Muscle of back (tissue), 13 donors: Measurements from ENCODE around the gene CRX. TPM values are rescaled to one million over a fixed set of nuclear protein-coding genes. Genes with fewer than 3 reads are reported as not detected.
"Not testable (repeated sequence)": the region's sequence is repeated elsewhere in the genome, so short reads cannot be mapped to it uniquely, and the experiment has no call there.

Experiments
- DNase-seq, 3 donors: peaks; one replicate each; pipeline versions ENCODE4 v3.0.0 to v3.0.0-alpha.2; 2013
- long read RNA-seq, 9 donors: transcript quantifications; one replicate each; lab custom pipeline, GENCODE V29; 2026
- polyA plus RNA-seq, 10 donors: library from polyadenylated mRNA; unstranded; fragments of 120-200 nt; gene quantifications; one replicate each; pipeline ENCODE4 v1.2.1, GENCODE V29; 2013; ENCODE audit not compliant: insufficient read length in 10 of 10

CRX gene
- polyA plus RNA-seq, result under 1 TPM in 1 of 10 donors, not detected in 9; 0.14 TPM
- long read RNA-seq, donor 1, result 0 reads
- long read RNA-seq, donor 2, result 0 reads
- long read RNA-seq, donor 3, partial matches to known transcripts, result 0 of 2 reads
- long read RNA-seq, donor 3, other reads (novel, unspliced or antisense), result 0 of 2 reads
- long read RNA-seq, donor 4, result 0 reads
- long read RNA-seq, donor 5, result 0 reads
- long read RNA-seq, donor 6, partial matches to known transcripts, result 0 of 1 reads
- long read RNA-seq, donor 6, other reads (novel, unspliced or antisense), result 0 of 1 reads
- long read RNA-seq, donor 7, result 0 reads
- long read RNA-seq, donor 8, result 0 reads
- long read RNA-seq, donor 9, result 0 reads

DNA sequence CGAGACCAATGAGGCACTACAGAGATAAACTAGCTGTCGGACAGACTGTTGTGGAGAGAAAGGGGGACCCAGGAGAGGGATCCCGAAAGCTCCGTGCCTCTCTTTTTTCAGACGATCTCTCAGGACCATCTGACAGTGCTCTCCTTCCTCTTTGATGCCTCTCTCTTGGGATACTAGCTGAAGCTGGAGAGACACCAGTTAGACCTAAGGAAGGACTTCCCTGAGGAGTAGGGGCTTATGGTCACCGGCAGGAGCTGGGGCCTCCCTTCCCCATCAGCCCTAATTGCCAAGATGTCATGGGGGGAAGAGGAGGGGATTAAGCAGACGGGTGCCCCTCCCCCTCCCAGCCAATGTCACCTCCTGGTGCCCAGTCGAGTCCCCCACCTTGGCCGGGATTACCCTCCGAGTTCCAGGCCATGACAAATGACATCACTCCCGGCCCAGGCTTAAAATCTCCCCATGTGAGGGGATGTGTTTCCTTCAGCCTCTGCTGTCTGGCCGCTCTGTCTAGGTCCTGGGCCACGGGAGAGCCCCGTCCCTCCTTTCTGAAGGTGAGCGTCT, at the start of gene CRX:
TSS of gene CRX (plus strand) at position 478 of the 561 bp plus-strand sequence. CDS start 12,507 bp downstream, outside the sequence.
- DNase-seq, result no peak

GRCh38 chr19:47776568-47776967, 45.2 kb upstream of the CRX start:
- no peak for DNase-seq

GRCh38 chr19:47777245-47778048, 44.3 kb upstream of the CRX start:
- not testable (repeated sequence) for DNase-seq

DNA sequence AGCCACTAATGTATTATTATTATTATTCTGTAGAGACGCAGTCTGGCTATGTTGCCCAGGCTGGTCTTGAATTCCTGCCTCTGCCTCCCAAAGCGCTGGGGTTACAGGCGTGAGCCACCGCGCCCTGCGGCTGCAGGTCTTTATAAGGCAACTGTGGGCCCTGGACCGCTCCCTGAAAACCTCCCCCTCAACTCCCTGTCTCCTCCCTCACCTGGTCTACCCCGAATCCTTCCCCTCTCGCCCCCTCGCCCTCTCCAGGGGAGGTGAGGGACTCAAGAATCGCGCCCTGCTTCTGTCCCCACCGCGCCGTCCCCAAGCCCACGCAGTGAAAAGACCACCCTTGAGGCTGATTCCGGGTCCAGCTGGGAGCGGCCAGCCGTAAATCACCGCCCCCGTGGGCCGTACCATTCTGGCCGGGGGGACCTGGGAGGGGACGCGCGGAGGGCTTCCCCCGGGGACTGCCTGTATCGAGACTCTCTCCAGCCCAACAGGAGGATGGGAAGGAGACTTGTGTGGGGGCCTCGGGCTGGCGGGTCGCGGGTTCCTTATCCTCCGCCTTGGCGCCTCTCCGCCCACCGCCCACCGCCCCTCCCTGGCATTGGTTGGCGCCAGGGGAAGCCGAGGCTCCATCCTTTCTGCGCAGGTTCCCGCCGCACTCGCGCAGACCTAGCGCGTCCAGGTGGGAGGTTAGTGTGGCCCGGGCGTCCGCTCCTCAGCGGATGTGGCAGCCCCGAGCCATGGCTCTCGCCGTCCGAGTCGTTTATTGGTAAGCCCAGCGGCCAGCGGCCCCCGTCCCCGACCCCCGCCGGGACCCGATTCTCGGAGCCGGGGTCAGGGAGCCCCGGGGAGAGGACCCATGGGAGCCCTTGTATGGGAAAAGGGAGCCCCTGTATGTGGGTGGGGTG, 43.4 kb upstream of the CRX start, which contains the start of gene SELENOW:
TSS of gene SELENOW (plus strand) at position 655 of the 905 bp plus-strand sequence. CDS start at position 738, 83 bp downstream.
- DNase-seq, result peak; percentile 81 to 93 (median 84)

DNA sequence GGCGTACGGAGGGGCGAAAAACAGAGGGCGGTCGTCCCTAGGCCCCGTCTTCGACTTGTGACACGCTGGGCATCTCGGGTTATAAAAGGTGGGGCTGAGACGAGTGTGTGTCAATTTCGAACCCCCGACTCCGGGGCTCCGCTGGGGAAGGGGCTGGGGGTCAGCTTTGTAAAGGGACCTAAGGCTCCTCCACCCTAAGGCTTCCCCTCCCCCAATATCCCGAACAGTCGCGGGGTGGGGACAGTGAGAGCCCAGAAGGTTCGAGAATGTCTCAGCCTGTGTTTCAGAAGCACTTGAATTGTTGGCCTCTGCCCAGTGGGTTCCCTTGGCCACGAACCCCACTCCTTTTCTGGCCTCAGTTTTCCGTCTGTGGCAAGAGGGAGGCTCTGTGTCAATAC, 42.8 kb upstream of the CRX start:
- DNase-seq, result peak in 1 of 3 donors; percentile 56

DNA sequence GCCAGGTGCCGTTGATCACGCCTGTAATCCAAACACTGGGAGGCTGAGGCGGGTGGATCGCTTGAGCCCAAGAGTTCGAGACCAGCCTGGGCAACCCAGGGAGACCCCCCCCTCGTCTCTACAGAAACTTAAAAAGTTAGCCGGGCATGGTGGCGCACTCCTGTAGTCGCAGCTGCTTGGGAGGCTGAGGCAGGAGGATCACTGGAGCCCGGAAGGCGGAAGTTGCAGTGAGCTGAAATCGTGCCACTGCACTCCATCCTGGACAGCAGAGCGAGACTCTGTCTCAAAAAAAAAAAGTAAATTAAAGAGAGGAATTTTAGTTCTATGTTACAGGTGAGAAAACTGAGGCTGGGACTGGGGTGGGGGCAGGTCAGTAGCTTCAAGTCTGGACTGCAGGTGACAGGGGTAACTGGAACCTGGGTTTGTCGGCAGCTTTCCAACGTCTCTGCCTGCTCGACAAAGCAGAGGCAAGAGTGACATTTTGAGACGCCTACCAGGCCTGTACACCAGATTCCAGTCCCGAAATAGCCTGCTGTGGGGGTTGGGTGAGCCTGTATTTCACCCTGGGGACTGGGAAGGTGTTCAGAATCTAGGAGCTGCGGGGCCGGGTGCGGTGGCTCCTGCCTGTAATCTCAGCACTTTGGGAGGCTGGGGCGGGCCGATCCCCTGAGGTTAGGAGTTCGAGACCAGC, 42.1 kb upstream of the CRX start:
- DNase-seq, result peak in 1 of 3 donors; percentile 44

- DNase-seq, result no peak
Observed at GRCh38 chr19:47780215-47780551, 41.6 kb upstream of the CRX start.

DNA sequence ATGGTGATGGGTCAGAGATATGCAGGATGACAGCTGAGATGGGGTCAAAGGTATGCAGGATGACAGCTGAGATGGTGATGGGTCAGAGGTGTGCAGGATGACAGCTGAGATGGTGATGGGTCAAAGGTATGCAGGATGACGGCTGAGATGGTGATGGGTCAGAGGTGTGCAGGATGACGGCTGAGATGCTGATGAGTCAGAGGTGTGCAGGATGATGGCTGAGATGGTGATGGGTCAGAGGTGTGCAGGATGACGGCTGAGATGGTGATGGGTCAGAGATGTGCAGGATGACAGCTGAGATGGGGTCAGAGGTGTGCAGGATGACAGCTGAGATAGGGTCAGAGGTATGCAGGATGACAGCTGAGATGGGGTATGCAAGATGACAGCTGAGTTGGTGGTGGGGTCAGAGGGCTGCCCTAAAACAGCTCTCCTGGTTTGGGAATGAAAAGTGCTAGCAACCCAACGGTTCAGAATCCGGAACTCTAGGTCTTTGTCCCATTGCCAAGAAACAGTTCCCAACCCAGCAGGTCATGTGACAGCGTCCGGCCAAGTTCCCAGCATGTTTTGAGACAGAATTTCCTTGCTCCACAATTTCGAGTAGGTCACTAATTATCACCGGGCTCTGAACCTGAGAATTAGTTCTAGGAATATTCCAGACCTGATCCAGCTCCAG, 40.0 kb upstream of the CRX start:
- no peak for DNase-seq

DNA sequence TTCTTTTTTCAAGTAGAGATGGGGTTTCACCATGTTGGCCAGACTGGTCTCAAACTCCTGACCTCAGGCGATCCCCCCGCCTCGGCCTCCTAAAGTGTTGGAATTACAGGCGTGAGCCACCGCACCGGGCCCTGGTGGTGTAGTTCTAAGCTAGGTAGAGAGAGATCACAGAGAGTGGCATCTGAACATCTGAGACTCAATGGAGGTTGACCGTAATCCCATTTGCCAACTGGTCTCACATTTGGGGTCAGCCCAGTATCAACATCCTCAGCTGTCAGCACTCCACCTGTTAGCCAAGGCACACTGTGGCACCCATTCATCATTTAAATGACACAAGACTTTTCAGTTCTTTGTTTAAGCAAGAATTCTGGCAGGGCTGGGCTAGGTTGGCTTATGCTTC, 35.2 kb upstream of the CRX start:
- peak in 2 of 3 donors; percentile 45 to 55 for DNase-seq

DNA sequence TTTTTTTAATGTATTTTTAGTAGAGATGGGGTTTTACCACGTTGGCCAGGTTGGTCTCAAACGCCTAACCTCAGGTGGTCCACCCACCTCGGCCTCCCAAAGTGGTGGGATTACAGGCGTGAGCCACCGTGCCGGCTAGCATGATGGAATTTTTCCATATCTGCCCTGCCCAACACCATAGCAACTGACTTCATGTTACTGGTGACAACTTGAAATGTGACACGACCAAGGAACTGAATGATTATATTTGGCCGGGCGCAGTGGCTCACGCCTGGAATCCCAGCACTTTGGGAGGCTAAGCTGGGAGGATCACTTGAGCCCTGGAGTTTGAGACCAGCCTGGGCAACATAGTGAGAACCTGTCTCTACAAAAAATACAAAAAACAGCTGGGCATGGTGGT, 34.4 kb upstream of the CRX start:
- not testable (repeated sequence) for DNase-seq

DNA sequence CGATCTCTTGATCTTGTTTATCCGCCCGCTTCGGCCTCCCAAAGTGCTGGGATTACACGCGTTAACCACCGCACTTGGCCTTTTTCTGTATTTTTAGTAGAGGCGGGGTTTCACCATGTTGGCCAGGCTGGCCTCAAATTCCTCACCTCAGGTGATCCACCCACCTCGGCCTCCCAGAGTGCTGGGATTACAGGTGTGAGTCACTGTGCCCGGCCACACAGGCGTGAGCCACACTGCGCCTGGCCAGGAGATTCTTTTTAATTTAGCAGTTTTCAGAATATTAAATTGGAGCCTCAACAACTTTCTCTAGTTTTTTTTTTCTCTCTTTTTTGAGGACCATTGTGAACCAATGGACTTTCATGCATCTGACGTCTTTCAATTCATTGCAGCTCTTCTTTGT, 31.9 kb upstream of the CRX start:
- DNase-seq, result not testable (repeated sequence)

DNA sequence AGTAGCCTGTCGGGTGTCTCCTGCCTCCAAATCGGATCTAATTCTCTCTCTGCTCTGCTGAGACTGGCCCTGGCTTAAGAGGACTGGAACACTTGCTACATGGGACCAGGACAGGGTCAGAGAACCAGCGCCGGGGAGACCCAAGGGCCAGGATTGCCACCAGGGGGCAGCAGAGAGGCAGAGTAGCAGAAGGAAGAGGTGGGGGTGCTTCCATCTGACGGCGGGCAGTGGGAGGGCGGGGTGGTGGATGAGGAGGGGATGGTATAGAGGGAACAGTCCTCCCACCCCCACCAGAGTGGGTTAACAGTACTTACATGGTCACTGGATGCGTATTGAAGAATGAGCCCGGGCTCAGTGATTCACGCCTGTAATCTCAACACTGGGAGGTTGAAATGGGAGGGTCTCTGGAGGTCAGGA, 31.3 kb upstream of the CRX start:
- DNase-seq, result peak in 2 of 3 donors; percentile 71

GRCh38 chr19:47792616-47793015, 29.1 kb upstream of the CRX start:
- no peak for DNase-seq

DNA sequence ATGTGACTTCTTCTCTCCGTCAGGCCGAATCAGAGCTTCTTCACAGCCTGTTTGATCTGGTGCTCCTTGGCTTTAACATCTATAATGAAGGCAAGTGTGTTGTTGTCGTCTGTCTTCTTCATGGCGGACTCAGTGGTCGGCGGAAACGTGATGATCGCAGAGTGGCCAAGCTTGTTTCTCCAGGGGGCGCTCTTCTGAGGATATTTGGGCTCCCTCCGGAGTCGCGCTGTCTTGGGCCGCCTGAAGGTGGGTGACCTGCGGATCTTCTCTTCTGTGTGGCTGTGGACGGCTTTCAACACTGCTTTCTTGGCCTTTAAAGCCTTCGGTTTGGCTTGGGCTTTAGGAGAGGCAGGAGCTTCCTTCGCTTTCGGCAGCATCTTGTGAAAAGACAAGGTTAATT, 27.2 kb upstream of the CRX start:
- no peak for DNase-seq

DNA sequence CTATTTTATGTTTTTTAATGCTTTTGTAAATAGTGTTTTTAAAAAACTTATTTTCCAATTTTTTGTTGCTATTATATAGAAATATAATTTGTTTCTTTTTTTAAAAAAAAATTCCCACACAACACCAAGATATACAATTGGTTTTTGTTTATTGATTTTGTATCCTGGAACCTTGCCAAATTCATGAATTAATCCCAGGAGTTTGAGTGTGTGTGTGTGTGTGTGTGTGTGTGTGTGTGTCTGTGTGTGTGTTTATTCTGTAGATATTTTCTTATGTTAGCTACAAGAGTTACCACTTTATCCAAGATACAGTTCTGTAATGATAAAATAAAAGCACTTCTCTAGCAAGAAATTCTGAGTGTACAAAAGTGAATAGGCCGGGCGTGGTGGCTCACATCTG, 25.0 kb upstream of the CRX start:
- DNase-seq, result no peak

GRCh38 chr19:47797996-47798903, 23.5 kb upstream of the CRX start:
- no peak for DNase-seq

DNA sequence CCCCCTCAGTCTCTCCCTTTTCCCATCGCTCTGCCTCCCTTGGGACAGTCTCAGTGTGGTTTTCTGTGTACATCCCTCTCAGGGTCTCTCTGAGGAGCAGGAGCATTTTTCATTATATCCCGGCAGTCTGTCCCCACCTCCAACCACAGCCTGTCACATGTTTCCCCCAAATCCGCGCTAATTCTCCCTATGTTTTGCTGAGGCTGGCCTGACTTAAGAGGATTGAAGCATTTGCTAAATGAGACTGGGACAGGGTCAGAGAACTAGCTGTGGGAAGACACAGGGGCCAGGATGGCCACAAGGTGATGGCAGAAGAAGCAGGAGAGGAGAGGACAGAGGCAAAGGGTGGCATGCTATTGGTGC, 22.9 kb upstream of the CRX start:
- DNase-seq, result no peak

- DNase-seq, result no peak
Observed at GRCh38 chr19:47801270-47801669, 20.5 kb upstream of the CRX start.

DNA sequence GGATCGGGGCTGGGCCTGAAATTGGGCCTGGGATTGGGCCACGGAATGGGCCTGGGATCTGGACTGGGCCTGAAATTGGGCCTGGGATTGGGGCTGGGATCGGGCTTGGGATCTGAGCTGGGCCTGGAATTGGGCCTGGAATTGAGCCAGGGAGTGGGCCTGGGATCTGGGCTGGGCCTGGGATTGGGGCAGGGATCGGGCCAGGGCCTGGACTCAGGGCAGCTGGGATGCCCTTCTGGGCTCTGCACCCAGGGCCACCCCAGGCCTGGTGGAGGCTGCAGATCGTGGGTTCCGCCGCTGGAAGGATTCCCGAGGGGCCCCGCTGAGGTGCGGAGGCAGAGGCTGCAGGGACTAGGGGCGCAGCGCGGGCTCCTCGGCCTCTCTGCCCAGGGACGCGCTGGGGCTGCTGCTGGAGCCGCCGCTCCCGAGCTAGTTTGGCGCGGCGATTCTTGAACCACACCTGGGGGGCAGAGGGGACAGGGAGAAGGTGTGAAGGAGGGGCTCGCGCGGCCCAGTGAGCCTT, 19.2 kb upstream of the CRX start:
- DNase-seq, result no peak
